Caki2 (cell line): ENCODE measurements around the gene ZNF763. TPM values are rescaled to one million over a fixed set of nuclear protein-coding genes. Genes with fewer than 3 reads are reported as not detected.

Source experiments
- total RNA-seq: library from RNA; depleted of rRNA; stranded (reverse); fragments of >200 nt; shearing (Covaris generic); gene quantifications from 2 replicates; pipeline ENCODE4 v1.2.3, GENCODE V29; 2014; ENCODE audit warnings: low replicate concordance; rRNA removed

ZNF763 gene
- total RNA-seq, 1 experiment from 2014 or later = not detected

Other genes starting within 250 kb of the ZNF763 start
- gene ZNF823, start 226.1 kb upstream of the ZNF763 start, total RNA-seq = 6.7 and 17.6 TPM in 2 replicates
- 2.1 and 6.5 TPM in 2 replicates for gene ZNF441, start 198.0 kb upstream of the ZNF763 start, total RNA-seq
- gene ZNF491, start 166.5 kb upstream of the ZNF763 start, total RNA-seq = 0.41 TPM in 1 of 2 replicates, not detected in the other
- 3.2 and 5.7 TPM in 2 replicates for gene ZNF440, start 150.8 kb upstream of the ZNF763 start, total RNA-seq
- not detected in 2 replicates for gene ZNF439, start 116.3 kb upstream of the ZNF763 start, total RNA-seq
- 8.3 and 14.0 TPM in 2 replicates for gene ZNF69, start 77.3 kb upstream of the ZNF763 start, total RNA-seq
- 2.8 and 11.5 TPM in 2 replicates for gene ZNF700, start 39.9 kb upstream of the ZNF763 start, total RNA-seq
- gene ZNF433, start 70.6 kb downstream of the ZNF763 start, total RNA-seq = 0.20 TPM in 1 of 2 replicates, not detected in the other
- gene ZNF878, start 87.9 kb downstream of the ZNF763 start, total RNA-seq = 0.67 TPM in 1 of 2 replicates, not detected in the other
- 0.24 TPM in 1 of 2 replicates, not detected in the other for gene ZNF844, start 99.7 kb downstream of the ZNF763 start, total RNA-seq
- 3.4 and 20.8 TPM in 2 replicates for gene ZNF20, start 175.3 kb downstream of the ZNF763 start, total RNA-seq
- gene ZNF625, start 191.7 kb downstream of the ZNF763 start, total RNA-seq = not detected in 2 replicates
- gene ZNF136, start 198.1 kb downstream of the ZNF763 start, total RNA-seq = 1.1 and 6.6 TPM in 2 replicates